ENCODE measurements around the gene KCNH5. TPM values are rescaled to one million over a fixed set of nuclear protein-coding genes. Genes with fewer than 3 reads are reported as not detected.

KCNH5 gene
- total and polyA plus RNA-seq, 2 of the 13 experiments (the other 11 are each of a cell fraction or from before 2014, with no cell fraction given): not detected

DNA sequence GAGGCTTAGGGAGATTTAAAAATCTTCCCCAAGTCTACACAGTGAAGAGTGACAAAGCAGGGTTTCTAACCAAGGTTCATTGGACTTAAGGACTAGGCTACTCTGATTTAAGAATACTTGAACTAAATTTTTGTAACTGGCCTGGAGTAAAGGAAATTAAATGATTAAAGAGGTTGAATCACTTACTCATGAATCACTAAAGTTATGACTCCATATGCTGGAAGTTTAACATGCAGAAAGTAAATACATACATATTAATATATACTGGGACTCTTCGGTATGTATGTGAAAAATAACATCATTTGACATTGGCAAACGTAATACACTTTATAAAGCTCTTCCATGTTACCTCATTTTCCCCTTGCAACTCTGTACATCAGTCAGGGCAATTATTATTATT is 322.9 kb downstream of the KCNH5 start:
- FAIRE-seq: no peak
- CTCF ChIA-PET (ENCODE audit: low intra/inter-chr PET ratio, low total read pairs): no interaction called here
- TF ChIP-seq ZNF354B (CRISPR knock-in tag; IDR thresholded peaks at IDR 0.05) (no peak), ZNF33A (CRISPR knock-in tag; IDR thresholded peaks at IDR 0.05; ENCODE audit: borderline replicate concordance) (no peak), KAT2B (IDR thresholded peaks at IDR 0.05; ENCODE audit: borderline replicate concordance, low read depth, low read length) (no peak), PAWR (CRISPR knock-in tag; IDR thresholded peaks at IDR 0.05; ENCODE audit: borderline replicate concordance) (no peak), REXO4 (CRISPR knock-in tag; IDR thresholded peaks at IDR 0.05; ENCODE audit: borderline replicate concordance) (no peak), ZNF33B (CRISPR knock-in tag; IDR thresholded peaks at IDR 0.05) (no peak), TCF7 (IDR thresholded peaks at IDR 0.05; ENCODE audit: low read depth) (no peak), PAX8 (CRISPR knock-in tag; IDR thresholded peaks at IDR 0.05; ENCODE audit: borderline replicate concordance) (no peak), MTF2 (CRISPR knock-in tag; IDR thresholded peaks at IDR 0.05; ENCODE audit: borderline replicate concordance) (no peak)
- TF ChIP-seq, protein P1, sequence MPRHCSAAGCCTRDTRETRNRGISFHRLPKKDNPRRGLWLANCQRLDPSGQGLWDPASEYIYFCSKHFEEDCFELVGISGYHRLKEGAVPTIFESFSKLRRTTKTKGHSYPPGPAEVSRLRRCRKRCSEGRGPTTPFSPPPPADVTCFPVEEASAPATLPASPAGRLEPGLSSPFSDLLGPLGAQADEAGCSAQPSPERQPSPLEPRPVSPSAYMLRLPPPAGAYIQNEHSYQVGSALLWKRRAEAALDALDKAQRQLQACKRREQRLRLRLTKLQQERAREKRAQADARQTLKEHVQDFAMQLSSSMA (CRISPR knock-in tag; IDR thresholded peaks at IDR 0.05): no peak
- TF ChIP-seq, protein P2, sequence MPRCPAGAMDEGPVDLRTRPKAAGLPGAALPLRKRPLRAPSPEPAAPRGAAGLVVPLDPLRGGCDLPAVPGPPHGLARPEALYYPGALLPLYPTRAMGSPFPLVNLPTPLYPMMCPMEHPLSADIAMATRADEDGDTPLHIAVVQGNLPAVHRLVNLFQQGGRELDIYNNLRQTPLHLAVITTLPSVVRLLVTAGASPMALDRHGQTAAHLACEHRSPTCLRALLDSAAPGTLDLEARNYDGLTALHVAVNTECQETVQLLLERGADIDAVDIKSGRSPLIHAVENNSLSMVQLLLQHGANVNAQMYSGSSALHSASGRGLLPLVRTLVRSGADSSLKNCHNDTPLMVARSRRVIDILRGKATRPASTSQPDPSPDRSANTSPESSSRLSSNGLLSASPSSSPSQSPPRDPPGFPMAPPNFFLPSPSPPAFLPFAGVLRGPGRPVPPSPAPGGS (CRISPR knock-in tag; IDR thresholded peaks at IDR 0.05): no peak
- TF ChIP-seq, protein P3, sequence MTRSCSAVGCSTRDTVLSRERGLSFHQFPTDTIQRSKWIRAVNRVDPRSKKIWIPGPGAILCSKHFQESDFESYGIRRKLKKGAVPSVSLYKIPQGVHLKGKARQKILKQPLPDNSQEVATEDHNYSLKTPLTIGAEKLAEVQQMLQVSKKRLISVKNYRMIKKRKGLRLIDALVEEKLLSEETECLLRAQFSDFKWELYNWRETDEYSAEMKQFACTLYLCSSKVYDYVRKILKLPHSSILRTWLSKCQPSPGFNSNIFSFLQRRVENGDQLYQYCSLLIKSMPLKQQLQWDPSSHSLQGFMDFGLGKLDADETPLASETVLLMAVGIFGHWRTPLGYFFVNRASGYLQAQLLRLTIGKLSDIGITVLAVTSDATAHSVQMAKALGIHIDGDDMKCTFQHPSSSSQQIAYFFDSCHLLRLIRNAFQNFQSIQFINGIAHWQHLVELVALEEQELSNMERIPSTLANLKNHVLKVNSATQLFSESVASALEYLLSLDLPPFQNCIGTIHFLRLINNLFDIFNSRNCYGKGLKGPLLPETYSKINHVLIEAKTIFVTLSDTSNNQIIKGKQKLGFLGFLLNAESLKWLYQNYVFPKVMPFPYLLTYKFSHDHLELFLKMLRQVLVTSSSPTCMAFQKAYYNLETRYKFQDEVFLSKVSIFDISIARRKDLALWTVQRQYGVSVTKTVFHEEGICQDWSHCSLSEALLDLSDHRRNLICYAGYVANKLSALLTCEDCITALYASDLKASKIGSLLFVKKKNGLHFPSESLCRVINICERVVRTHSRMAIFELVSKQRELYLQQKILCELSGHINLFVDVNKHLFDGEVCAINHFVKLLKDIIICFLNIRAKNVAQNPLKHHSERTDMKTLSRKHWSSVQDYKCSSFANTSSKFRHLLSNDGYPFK (CRISPR knock-in tag; IDR thresholded peaks at IDR 0.05; ENCODE audit: borderline replicate concordance): no peak

More for the DNA sequence above, 322.9 kb downstream of the KCNH5 start:
- POLR2A ChIA-PET: no interaction called here
- WGBS (ENCODE audit: low lambda C conversion rate): 3% methylated on average over 2 of the region's 2 CpGs
- Histone ChIP-seq H2AFZ (ENCODE audit: low read length) (no peak overlapping the region), H3K9ac (ENCODE audit: insufficient read depth, low read depth, low read length) (no peak overlapping the region), H3K27ac (ENCODE audit: extremely low read length, insufficient read depth, low read length) (no peak overlapping the region), H3K4me3 (replicated peaks in 1 of 3; ENCODE audit: insufficient read depth in 1 of 3, low read depth in 2 of 3, low read length in 3 of 3) (no peak overlapping the region), H3K4me2 (ENCODE audit: low read depth, low read length) (no peak overlapping the region), H3K4me1 (ENCODE audit: insufficient read depth, low read length) (no peaks in the 10 kb centered on the region), H3K79me2 (ENCODE audit: insufficient read depth, low read length) (no peaks in the 10 kb centered on the region), H3K9me3 (ENCODE audit: low read length) (no peaks in the 10 kb centered on the region), H3K36me3 (replicated peaks in 1 of 2; ENCODE audit: control insufficient read depth in 1 of 2, insufficient read depth in 2 of 2, low read length in 2 of 2) (no peaks in the 10 kb centered on the region), H4K20me1 (ENCODE audit: insufficient read depth, low read length) (no peaks in the 10 kb centered on the region), H3K27me3 (ENCODE audit: control insufficient read depth in 1 of 2, insufficient read depth in 2 of 2, low read length in 2 of 2) (no peaks in the 10 kb centered on the region)
- in situ Hi-C loops (cut with HindIII; ENCODE audit: extremely low pct_ligation_motif_present, low pct_unique_long_range_greater_than_20kb) (no loop called here), intact Hi-C loops (cut with micrococcal nuclease; ENCODE audit: unreplicated experiment) (no loop called here)
- no TSS peak for BruUV-seq (replicated peaks)
- no peak for ATAC-seq
- DNase-seq (ENCODE audit: low spot score): no peak
